Measurements from ENCODE around the gene TMEM43. TPM values are rescaled to one million over a fixed set of nuclear protein-coding genes. Genes with fewer than 3 reads are reported as not detected.

Gene TMEM43
- polyA plus RNA-seq, 1 donor (not counting 4 experiments of a cell fraction or from before 2014, with no cell fraction given), result 111 TPM

DNA sequence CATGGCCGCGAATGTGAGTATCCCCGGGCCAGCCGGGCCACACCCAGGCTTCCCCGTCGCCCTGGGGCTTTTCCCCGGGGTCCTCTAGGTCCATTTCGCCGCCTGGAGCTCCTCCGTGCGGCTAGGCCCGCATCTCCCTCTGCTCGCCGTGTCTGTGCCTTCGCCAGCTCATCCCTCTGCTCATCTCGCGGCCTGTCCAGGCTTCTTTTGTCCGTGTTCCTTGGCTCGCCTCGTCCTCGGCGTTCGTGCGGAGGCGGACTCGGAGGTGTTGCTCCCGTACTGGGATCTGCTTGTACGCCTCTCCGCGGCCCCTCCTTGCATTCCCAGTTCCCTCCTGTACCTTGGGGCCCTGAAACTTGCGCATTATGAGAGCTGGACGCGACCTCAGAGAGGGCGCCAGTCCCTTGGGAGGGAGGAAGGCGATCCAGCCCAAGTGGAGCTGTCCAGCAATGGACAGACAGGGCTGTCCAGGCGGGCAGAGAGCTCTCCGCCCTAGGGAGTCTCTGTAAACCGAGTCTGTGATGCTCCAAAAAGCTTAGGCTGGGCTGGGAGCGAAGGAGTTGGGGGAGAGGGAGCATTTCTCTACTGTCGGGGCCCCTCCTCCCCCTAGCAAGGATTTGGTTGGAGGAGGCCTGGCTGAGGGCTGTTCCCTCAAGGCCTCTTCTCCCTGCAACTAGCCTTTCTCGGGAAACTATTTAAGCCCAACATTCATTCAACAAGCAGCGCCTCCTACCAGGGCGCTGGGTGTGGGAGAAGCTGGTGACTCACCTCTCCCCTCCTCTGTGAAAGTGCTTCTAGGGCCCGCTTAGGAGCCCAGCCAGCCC, 553 bp downstream of the TMEM43 start:
- Histone ChIP-seq H3K4me3 (ENCODE audit: control insufficient read depth in 2 of 3, extremely low read depth in 1 of 3, insufficient read depth in 2 of 3, low read depth in 1 of 3, low read length in 3 of 3) (peak overlapping the region; percentile 83 to 89 (median 86)), H3K4me2 (ENCODE audit: control insufficient read depth, extremely low read depth, insufficient read depth, low read depth, low read length) (peak overlapping the region; percentile 98), H3K36me3 (ENCODE audit: control insufficient read depth in 2 of 2, extremely low read depth in 1 of 2, insufficient read depth in 2 of 2, low read length in 2 of 2) (peaks cover 28 to 42% of the 10 kb centered on the region in 2 experiments), H3K9ac (ENCODE audit: control insufficient read depth, extremely low read depth, insufficient read depth, low read length) (peak overlapping the region; percentile 96), H3K4me1 (ENCODE audit: control insufficient read depth, extremely low read depth, insufficient read depth, low read length) (peaks cover 32% of the 10 kb centered on the region), H3K27me3 (ENCODE audit: control insufficient read depth, extremely low read depth, insufficient read depth, low read length) (no peaks in the 10 kb centered on the region), H2AFZ (ENCODE audit: control insufficient read depth, low read length) (peak overlapping the region; percentile 58), H3K27ac (ENCODE audit: control insufficient read depth, insufficient read depth, low read length) (peak overlapping the region; percentile 94), H3K9me3 (ENCODE audit: control insufficient read depth, low read depth, low read length) (no peaks in the 10 kb centered on the region), H3K79me2 (ENCODE audit: control insufficient read depth, insufficient read depth, low read length) (peaks cover 65% of the 10 kb centered on the region), H4K20me1 (ENCODE audit: control insufficient read depth, extremely low read depth, insufficient read depth, low read length) (peaks cover 25% of the 10 kb centered on the region), H3K9me1 (ENCODE audit: control insufficient read depth, extremely low read depth, insufficient read depth, low read length) (no peaks in the 10 kb centered on the region)
- TF ChIP-seq CTCF (optimal IDR thresholded peaks at IDR 0.05 in 1 of 3, IDR thresholded peaks at IDR 0.05 in 1 of 3, conservative IDR thresholded peaks at IDR 0.05 in 1 of 3; ENCODE audit: extremely low read depth in 1 of 3, insufficient read depth in 2 of 3, low read length in 3 of 3) (peak in 2 of 3 experiments; percentile 25 to 43), EZH2 (IDR thresholded peaks at IDR 0.05; ENCODE audit: low read length) (no peak)
- dilution Hi-C loops (cut with MboI; ENCODE audit: extremely low pct_ligation_motif_present, low sequenced_read_pairs), result no loop called here
- FAIRE-seq (peak; percentile 60), DNase-seq (ENCODE audit: low read depth, low spot score) (no peak)

- Histone ChIP-seq H3K79me2 (ENCODE audit: control insufficient read depth, insufficient read depth, low read length) (peaks cover 68% of the 10 kb centered on the region), H3K27ac (ENCODE audit: control insufficient read depth, insufficient read depth, low read length) (peak overlapping the region; percentile 94), H2AFZ (ENCODE audit: control insufficient read depth, low read length) (no peak overlapping the region)
Measured at GRCh38 chr3:14126017-14126886, 1.4 kb downstream of the TMEM43 start.

More at GRCh38 chr3:14126017-14126886, 1.4 kb downstream of the TMEM43 start:
- H3K36me3 ChIP-seq (ENCODE audit: control insufficient read depth in 2 of 2, extremely low read depth in 1 of 2, insufficient read depth in 2 of 2, low read length in 2 of 2), result peaks cover 35 to 48% of the 10 kb centered on the region in 2 experiments
- H3K9me1 ChIP-seq (ENCODE audit: control insufficient read depth, extremely low read depth, insufficient read depth, low read length), result no peaks in the 10 kb centered on the region
- dilution Hi-C loops (cut with MboI; ENCODE audit: extremely low pct_ligation_motif_present, low sequenced_read_pairs), result no loop called here
- DNase-seq (ENCODE audit: low read depth, low spot score) (no peak), FAIRE-seq (no peak)
- H3K9me3 ChIP-seq (ENCODE audit: control insufficient read depth, low read depth, low read length), result no peaks in the 10 kb centered on the region
- peaks cover 32% of the 10 kb centered on the region for H3K4me1 ChIP-seq (ENCODE audit: control insufficient read depth, extremely low read depth, insufficient read depth, low read length)
- H3K27me3 ChIP-seq (ENCODE audit: control insufficient read depth, extremely low read depth, insufficient read depth, low read length), result no peaks in the 10 kb centered on the region
- H3K4me3 ChIP-seq (ENCODE audit: control insufficient read depth in 2 of 3, extremely low read depth in 1 of 3, insufficient read depth in 2 of 3, low read depth in 1 of 3, low read length in 3 of 3), result peak overlapping the region; percentile 83 to 89 (median 86)
- H3K9ac ChIP-seq (ENCODE audit: control insufficient read depth, extremely low read depth, insufficient read depth, low read length), result peak overlapping the region; percentile 96
- H4K20me1 ChIP-seq (ENCODE audit: control insufficient read depth, extremely low read depth, insufficient read depth, low read length), result peaks cover 25% of the 10 kb centered on the region
- no peak for TF ChIP-seq CTCF (optimal IDR thresholded peaks at IDR 0.05 in 1 of 3, IDR thresholded peaks at IDR 0.05 in 1 of 3, conservative IDR thresholded peaks at IDR 0.05 in 1 of 3; ENCODE audit: extremely low read depth in 1 of 3, insufficient read depth in 2 of 3, low read length in 3 of 3)
- H3K4me2 ChIP-seq (ENCODE audit: control insufficient read depth, extremely low read depth, insufficient read depth, low read depth, low read length), result peak overlapping the region; percentile 98

Measured in keratinocyte (primary cell).